ENCODE data around the gene LAMC2. TPM values are rescaled to one million over a fixed set of nuclear protein-coding genes. Genes with fewer than 3 reads are reported as not detected.

The LAMC2 gene
- total and polyA plus RNA-seq, 10 of the 15 experiments (the other 5 are each of a cell fraction or from before 2014, with no cell fraction given) = 0.27 to 1.5 (median 0.92) TPM

GRCh38 chr1:183251101-183251958, 65.3 kb downstream of the LAMC2 start:
- Histone ChIP-seq H3K36me3 (ENCODE audit: control insufficient read depth in 2 of 2, insufficient read depth in 2 of 2, low read length in 1 of 2) (no peaks in the 10 kb centered on the region), H4K20me1 (ENCODE audit: control insufficient read depth, insufficient read depth) (no peaks in the 10 kb centered on the region), H3K9ac (ENCODE audit: control insufficient read depth, insufficient read depth, low read length) (no peak overlapping the region), H3K9me3 (replicated peaks; ENCODE audit: control insufficient read depth, insufficient read depth, low read length) (no peaks in the 10 kb centered on the region; the same call in 1 of the 3 replicates), H3K4me3 (no peak overlapping the region), H3K27ac (ENCODE audit: control insufficient read depth, insufficient read depth) (peak overlapping the region; percentile 43; the same call in 1 of the 2 replicates), H3K27me3 (replicated peaks in 1 of 2; ENCODE audit: control insufficient read depth in 2 of 2, insufficient read depth in 2 of 2, low read length in 1 of 2) (no peaks in the 10 kb centered on the region), H3K4me2 (ENCODE audit: control insufficient read depth, insufficient read depth) (no peak overlapping the region; the same call in 1 of the 2 replicates), H3K4me1 (ENCODE audit: control insufficient read depth, insufficient read depth, low read length) (peaks cover 7% of the 10 kb centered on the region; the same call in 1 of the 2 replicates), H3K79me2 (ENCODE audit: control insufficient read depth, insufficient read depth, low read length) (no peaks in the 10 kb centered on the region), H2AFZ (ENCODE audit: control insufficient read depth, low read depth, low read length) (no peak overlapping the region)
- ChIA-PET RAD21 (ENCODE audit: unreplicated experiment) (interaction anchor here (0.7 kb wide), 1 partner anchor 19 kb away, joined by 3 read pairs; no protein-coding TSS in a partner anchor), POLR2A (no interaction called here), CTCF (interaction anchor here (1.8 kb wide), 1 partner anchor 21 kb away, joined by 4 read pairs; no protein-coding TSS in a partner anchor), SMC1A (ENCODE audit: uncharacterized antibody, unreplicated experiment) (interaction anchor here (1.0 to 1.5 kb wide), 6 partner anchors 17 to 280 kb away, joined by 3 to 6 read pairs (median 4); no protein-coding TSS in a partner anchor)
- 70% methylated on average over 12 of the region's 12 CpGs for WGBS (ENCODE audit: insufficient coverage, insufficient replicate concordance, low lambda C conversion rate, missing lambda C conversion rate)
- in situ Hi-C loops (cut with MboI) = no loop called here
- BruUV-seq (replicated peaks) = no TSS peak
- intact Hi-C loops (cut with micrococcal nuclease; ENCODE audit: unreplicated experiment) = no loop called here
- peak; percentile 64 for ATAC-seq
- peak; percentile 24 for TF ChIP-seq BCL3 (IDR thresholded peaks at IDR 0.05; ENCODE audit: borderline replicate concordance, insufficient read depth, low read depth, low read length, poor library complexity, severe bottlenecking)
- TF ChIP-seq PAX5 (IDR thresholded peaks at IDR 0.05; ENCODE audit: borderline replicate concordance, low read depth, low read length) = peak; percentile 29; the same call in 1 of the 2 replicates
- peak; percentile 40; the same call in 1 of the 2 replicates for TF ChIP-seq EED (IDR thresholded peaks at IDR 0.05; ENCODE audit: low read depth)
- peak; percentile 99 for TF ChIP-seq ZBTB33 (IDR thresholded peaks at IDR 0.05)
- TF ChIP-seq IKZF2 (IDR thresholded peaks at IDR 0.05) = peak in 1 of 2 experiments; percentile 10; a peak in 1 of 4 replicates
- TF ChIP-seq PBX3 (IDR thresholded peaks at IDR 0.05; ENCODE audit: insufficient replicate concordance, low read depth, low read length) = no peak
- no peak for TF ChIP-seq POLR2AphosphoS2 (IDR thresholded peaks at IDR 0.05; ENCODE audit: low read depth, low read length)
- TF ChIP-seq ZBTB40 (IDR thresholded peaks at IDR 0.05; ENCODE audit: borderline replicate concordance) = no peak
- peak; percentile 29; the same call in 1 of the 2 replicates for TF ChIP-seq IKZF1 (conservative IDR thresholded peaks at IDR 0.05)
- TF ChIP-seq STAT3 (IDR thresholded peaks at IDR 0.05; ENCODE audit: low read depth, low read length) = no peak
- TF ChIP-seq CREM (IDR thresholded peaks at IDR 0.05; ENCODE audit: low read depth) = 0 out of 2 replicates have a peak, but pooled peaks have one; percentile 33
- TF ChIP-seq CHD4 (IDR thresholded peaks at IDR 0.05) = no peak
- TF ChIP-seq SPI1 (IDR thresholded peaks at IDR 0.05; ENCODE audit: borderline replicate concordance, insufficient read depth, low read depth, low read length) = no peak
- no peak for FAIRE-seq
- DNase-seq (ENCODE audit: low read depth, low spot score) = no peak
